Lung (tissue), 12 donors: ENCODE data around the gene NCOA3. TPM values are rescaled to one million over a fixed set of nuclear protein-coding genes. Genes with fewer than 3 reads are reported as not detected.

Source experiments
- ATAC-seq: fragments of 200-7000 bp; cut with Tn5 transposase; one replicate; pipeline ENCODE4 v1.9.1; 2020; ENCODE audit warnings: moderate number of reproducible peaks; ENCODE audit not compliant: insufficient read depth, low FRiP score
- DNase-seq, 3 donors: peaks; one replicate each; pipeline ENCODE4 v3.0.0-alpha.2; 2013 to 2017
- H3K27ac ChIP-seq, 2 donors: one replicate each; pipeline ENCODE4 v1.5.1; 2013; ENCODE audit warnings: mild to moderate bottlenecking in 2 of 2, moderate library complexity in 2 of 2, control low read depth in 1 of 2, inconsistent platforms in 1 of 2, low read depth in 1 of 2, low read length in 1 of 2
- H3K27me3 ChIP-seq, 3 donors: one replicate each; pipeline ENCODE4 v1.5.1; 2013; ENCODE audit warnings: low read length in 2 of 3; ENCODE audit not compliant: control insufficient read depth in 3 of 3, insufficient read depth in 3 of 3
- H3K36me3 ChIP-seq, 4 donors: one replicate each; pipeline ENCODE4 v1.5.1; 2013; ENCODE audit warnings: low read length in 4 of 4, mild to moderate bottlenecking in 1 of 4, moderate library complexity in 1 of 4; ENCODE audit not compliant: control insufficient read depth in 4 of 4, insufficient read depth in 4 of 4
- H3K4me1 ChIP-seq, 5 donors: one replicate each; pipeline ENCODE4 v1.5.1; 2013; ENCODE audit warnings: low read length in 5 of 5, mild to moderate bottlenecking in 2 of 5, moderate library complexity in 1 of 5; ENCODE audit not compliant: control insufficient read depth in 5 of 5, insufficient read depth in 5 of 5
- H3K4me3 ChIP-seq: one replicate; pipeline ENCODE4 v1.5.1; 2013; ENCODE audit warnings: mild to moderate bottlenecking, control low read depth, moderate library complexity
- H3K9ac ChIP-seq, 2 donors: one replicate each; pipeline ENCODE4 v1.5.1; 2013; ENCODE audit warnings: low read length in 2 of 2, control low read depth in 1 of 2; ENCODE audit not compliant: insufficient read depth in 1 of 2
- H3K9me3 ChIP-seq, 4 donors: one replicate each; pipeline ENCODE4 v1.5.1; 2013; ENCODE audit warnings: low read length in 3 of 4, mild to moderate bottlenecking in 1 of 4, moderate library complexity in 1 of 4; ENCODE audit not compliant: control insufficient read depth in 4 of 4, insufficient read depth in 3 of 4
- whole genome bisulfite sequencing, 2 donors: extraction: QIAGEN DNeasy Blood & Tissue Kit; methylation state at CpG; one replicate each; pipeline ENCODE4 v1.1.7; 2013; 5-methylcytosine and 5-hydroxymethylcytosine counted together
- polyA plus RNA-seq, 2 donors: library from polyadenylated mRNA; stranded (reverse); fragments of 200-250 nt; gene quantifications; one replicate each; pipeline ENCODE4 v1.2.1, GENCODE V29; 2013
- total RNA-seq, 2 donors: library from RNA; depleted of rRNA in 1 of 2; stranded (reverse); fragments of >200 nt in 1 of 2; gene quantifications; one replicate each; pipeline ENCODE4 v1.2.1, GENCODE V29; 2014 to 2021
- TF ChIP-seq, protein P1 (sequence below): IDR thresholded peaks from 2 replicates; pipeline ENCODE4 v1.5.1; 2012; ENCODE audit warnings: mild to moderate bottlenecking; ENCODE audit errors: control extremely low read depth, extremely low read depth
- donor health status: control.
- donor health status: control.
- donor health status: Bipolar disorder and iron deficiency.
- donor health status: healthy.
- donor health status: DM: yes; HTN: yes; CAD: no.

Gene NCOA3
- total and polyA plus RNA-seq, 4 donors = 5.5 to 69.4 (median 22.6) TPM

DNA sequence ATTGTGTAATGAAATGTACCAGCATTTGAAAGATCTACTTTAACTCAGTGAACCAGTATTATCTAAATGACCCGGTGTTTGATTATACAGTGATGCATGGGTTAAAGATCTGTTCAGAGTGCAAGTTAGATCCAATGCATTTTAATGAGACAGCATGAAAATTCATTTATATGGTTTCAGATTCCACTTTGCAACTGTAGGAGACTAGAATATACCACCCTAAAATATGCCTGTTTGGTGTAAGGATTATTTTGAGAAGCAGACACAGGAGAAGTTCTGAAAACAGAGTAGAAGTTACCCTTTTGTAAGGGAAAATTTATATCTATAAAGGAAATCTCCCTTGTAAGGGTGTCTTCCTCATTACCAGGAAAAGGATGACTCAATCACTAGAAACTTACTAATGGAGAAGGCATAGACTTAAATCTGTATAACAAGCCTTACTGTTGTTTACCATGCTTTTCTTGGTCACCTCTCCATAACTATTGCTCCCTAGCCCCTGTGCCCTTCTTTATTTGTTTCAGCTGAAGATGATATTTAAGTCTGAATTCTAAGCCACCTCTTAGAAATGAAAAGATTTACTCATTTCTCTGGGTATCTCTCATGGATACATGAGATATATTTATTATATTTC lies 105.4 kb downstream of the NCOA3 start:
- Histone ChIP-seq H3K9me3 (peaks cover 0 to 1% (median 0%) of the 10 kb centered on the region in 4 donors), H3K4me1 (peaks cover 0 to 17% (median 2%) of the 10 kb centered on the region in 5 donors), H3K9ac (no peak overlapping the region), H3K27me3 (no peaks in the 10 kb centered on the region), H3K36me3 (peaks cover 0 to 2% (median 0%) of the 10 kb centered on the region in 4 donors), H3K27ac (no peak overlapping the region), H3K4me3 (no peak overlapping the region)
- no peak for DNase-seq
- WGBS, 2 donors = 64 to 86% methylated on average over 1 of the region's 1 CpG
- TF ChIP-seq, protein P1, sequence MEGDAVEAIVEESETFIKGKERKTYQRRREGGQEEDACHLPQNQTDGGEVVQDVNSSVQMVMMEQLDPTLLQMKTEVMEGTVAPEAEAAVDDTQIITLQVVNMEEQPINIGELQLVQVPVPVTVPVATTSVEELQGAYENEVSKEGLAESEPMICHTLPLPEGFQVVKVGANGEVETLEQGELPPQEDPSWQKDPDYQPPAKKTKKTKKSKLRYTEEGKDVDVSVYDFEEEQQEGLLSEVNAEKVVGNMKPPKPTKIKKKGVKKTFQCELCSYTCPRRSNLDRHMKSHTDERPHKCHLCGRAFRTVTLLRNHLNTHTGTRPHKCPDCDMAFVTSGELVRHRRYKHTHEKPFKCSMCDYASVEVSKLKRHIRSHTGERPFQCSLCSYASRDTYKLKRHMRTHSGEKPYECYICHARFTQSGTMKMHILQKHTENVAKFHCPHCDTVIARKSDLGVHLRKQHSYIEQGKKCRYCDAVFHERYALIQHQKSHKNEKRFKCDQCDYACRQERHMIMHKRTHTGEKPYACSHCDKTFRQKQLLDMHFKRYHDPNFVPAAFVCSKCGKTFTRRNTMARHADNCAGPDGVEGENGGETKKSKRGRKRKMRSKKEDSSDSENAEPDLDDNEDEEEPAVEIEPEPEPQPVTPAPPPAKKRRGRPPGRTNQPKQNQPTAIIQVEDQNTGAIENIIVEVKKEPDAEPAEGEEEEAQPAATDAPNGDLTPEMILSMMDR = no peak
- ATAC-seq = no peak

DNA sequence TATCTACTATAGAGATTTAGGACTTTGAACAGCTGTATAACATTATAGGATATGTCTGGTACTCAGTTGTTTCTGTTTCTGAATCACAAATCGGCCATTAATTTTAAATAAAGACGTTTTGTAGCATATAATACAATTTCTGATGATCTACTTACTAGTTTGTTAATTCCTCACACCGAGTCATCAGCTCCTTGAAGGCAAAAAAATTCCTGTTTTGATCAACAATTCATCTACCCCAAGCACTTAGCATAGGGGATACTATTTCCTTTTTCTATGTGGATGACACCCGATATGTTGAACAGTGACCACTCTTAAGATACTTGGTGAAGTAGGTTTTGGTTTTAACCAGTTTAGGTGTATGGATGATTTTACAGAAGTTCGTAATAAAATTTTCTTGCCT lies 107.3 kb downstream of the NCOA3 start:
- 93 to 95% methylated on average over 5 of the region's 5 CpGs for WGBS, 2 donors
- Histone ChIP-seq H3K27me3 (no peaks in the 10 kb centered on the region), H3K9ac (no peak overlapping the region), H3K27ac (no peak overlapping the region), H3K9me3 (peaks cover 0 to 1% (median 0%) of the 10 kb centered on the region in 4 donors), H3K4me1 (peaks cover 0 to 15% (median 0%) of the 10 kb centered on the region in 5 donors), H3K36me3 (peaks cover 0 to 2% (median 0%) of the 10 kb centered on the region in 4 donors), H3K4me3 (no peak overlapping the region)
- ATAC-seq (no peak), DNase-seq (no peak)
- TF ChIP-seq, protein P1 = no peak

DNA sequence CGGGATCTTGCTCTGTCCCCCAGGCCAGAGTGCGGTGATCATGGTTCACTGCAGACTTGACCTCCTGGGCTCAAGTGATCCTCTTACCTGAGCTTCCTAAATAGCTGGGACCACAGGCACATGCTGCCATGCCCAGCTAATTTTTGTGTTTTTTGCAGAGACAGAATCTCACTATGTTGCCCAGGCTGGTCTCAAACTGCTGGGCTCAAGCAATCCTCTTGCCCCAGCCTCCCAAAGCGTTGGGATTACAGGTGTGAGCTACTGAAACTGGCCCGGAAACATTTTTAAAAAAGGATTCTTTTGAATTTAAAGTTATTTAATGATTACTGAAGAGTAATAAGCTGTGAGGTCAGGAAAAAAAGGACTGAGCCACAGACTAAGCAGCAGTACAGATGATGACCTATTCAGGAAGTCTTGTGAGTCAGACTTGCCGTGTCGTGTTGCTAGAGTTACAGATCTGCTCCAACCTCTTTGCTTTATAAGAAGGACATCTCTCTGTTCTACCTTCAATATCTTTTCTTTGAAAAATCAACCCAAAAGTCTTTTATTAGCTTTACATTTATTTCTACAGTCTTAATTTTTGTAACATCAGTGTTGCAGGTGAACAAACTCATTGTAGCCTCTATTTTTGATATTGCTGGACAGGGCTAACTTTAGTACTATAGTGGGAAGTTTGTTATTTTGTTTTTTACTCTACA lies 108.7 kb downstream of the NCOA3 start:
- Histone ChIP-seq H3K36me3 (peaks cover 0 to 2% (median 0%) of the 10 kb centered on the region in 4 donors), H3K9me3 (peaks cover 0 to 1% (median 0%) of the 10 kb centered on the region in 4 donors), H3K4me1 (peaks cover 0 to 19% (median 0%) of the 10 kb centered on the region in 5 donors), H3K27ac (peak overlapping the region; percentile 3 to 77), H3K9ac (no peak overlapping the region), H3K27me3 (no peaks in the 10 kb centered on the region), H3K4me3 (no peak overlapping the region)
- peak in 1 of 3 donors; percentile 38 for DNase-seq
- TF ChIP-seq, protein P1 = no peak
- no peak for ATAC-seq
- WGBS, 2 donors = 65 to 69% methylated on average over 6 of the region's 6 CpGs
